ENCODE data around the gene NCOA7. TPM values are rescaled to one million over a fixed set of nuclear protein-coding genes. Genes with fewer than 3 reads are reported as not detected.
"Not testable (repeated sequence)": the region's sequence is repeated elsewhere in the genome, so short reads cannot be mapped to it uniquely, and the experiment has no call there.

The NCOA7 gene
- total RNA-seq, 1 donor from 2014 or later: 7.8 TPM

GRCh38 chr6:125791820-125792165, 1.0 kb downstream of the NCOA7 start:
- DNase-seq (ENCODE audit: low read depth): no peak

- DNase-seq (ENCODE audit: low read depth): no peak
These were observed 1.4 kb downstream of the NCOA7 start for GRCh38 chr6:125792172-125792571.

- peak; percentile 17 for DNase-seq (ENCODE audit: low read depth)
These were observed 1.9 kb downstream of the NCOA7 start for GRCh38 chr6:125792680-125793079.

GRCh38 chr6:125793280-125793679, 2.5 kb downstream of the NCOA7 start:
- no peak for DNase-seq (ENCODE audit: low read depth)

- no peak for DNase-seq (ENCODE audit: low read depth)
These were observed 3.1 kb downstream of the NCOA7 start for GRCh38 chr6:125793863-125794262.

GRCh38 chr6:125794342-125795137, 3.8 kb downstream of the NCOA7 start:
- no peak for DNase-seq (ENCODE audit: low read depth)

GRCh38 chr6:125795301-125795700, 4.5 kb downstream of the NCOA7 start:
- no peak for DNase-seq (ENCODE audit: low read depth)

- no peak for DNase-seq (ENCODE audit: low read depth)
These were observed 6.5 kb downstream of the NCOA7 start for GRCh38 chr6:125797120-125797885.

- DNase-seq (ENCODE audit: low read depth): no peak
These were observed 7.2 kb downstream of the NCOA7 start for GRCh38 chr6:125797886-125798444.

GRCh38 chr6:125798734-125799508, 8.2 kb downstream of the NCOA7 start:
- DNase-seq (ENCODE audit: low read depth): no peak

GRCh38 chr6:125802383-125802782, 11.6 kb downstream of the NCOA7 start:
- DNase-seq (ENCODE audit: low read depth): no peak

- DNase-seq (ENCODE audit: low read depth): peak; percentile 49
These were observed 12.2 kb downstream of the NCOA7 start for GRCh38 chr6:125802943-125803377.

- DNase-seq (ENCODE audit: low read depth): no peak
These were observed 13.5 kb downstream of the NCOA7 start for GRCh38 chr6:125804264-125804663.

- DNase-seq (ENCODE audit: low read depth): not testable (repeated sequence)
These were observed 14.2 kb downstream of the NCOA7 start for GRCh38 chr6:125804866-125805425.

GRCh38 chr6:125806813-125807212, 16.1 kb downstream of the NCOA7 start:
- no peak for DNase-seq (ENCODE audit: low read depth)

- no peak for DNase-seq (ENCODE audit: low read depth)
These were observed 16.5 kb downstream of the NCOA7 start for GRCh38 chr6:125807293-125807692.

GRCh38 chr6:125808060-125808459, 17.3 kb downstream of the NCOA7 start:
- DNase-seq (ENCODE audit: low read depth): no peak

GRCh38 chr6:125808591-125808990, 17.8 kb downstream of the NCOA7 start:
- DNase-seq (ENCODE audit: low read depth): no peak

- no peak for DNase-seq (ENCODE audit: low read depth)
These were observed 18.9 kb downstream of the NCOA7 start for GRCh38 chr6:125809570-125810170.

GRCh38 chr6:125810445-125810844, 19.7 kb downstream of the NCOA7 start:
- no peak for DNase-seq (ENCODE audit: low read depth)

GRCh38 chr6:125811259-125811658, 20.5 kb downstream of the NCOA7 start:
- no peak for DNase-seq (ENCODE audit: low read depth)

Data from myocyte (in vitro differentiated cells).